ENCODE measurements around the gene HK1. TPM values are rescaled to one million over a fixed set of nuclear protein-coding genes. Genes with fewer than 3 reads are reported as not detected.

Gene HK1
- total RNA-seq, 2 donors from 2014 or later, result 15.8 to 17.1 TPM

DNA sequence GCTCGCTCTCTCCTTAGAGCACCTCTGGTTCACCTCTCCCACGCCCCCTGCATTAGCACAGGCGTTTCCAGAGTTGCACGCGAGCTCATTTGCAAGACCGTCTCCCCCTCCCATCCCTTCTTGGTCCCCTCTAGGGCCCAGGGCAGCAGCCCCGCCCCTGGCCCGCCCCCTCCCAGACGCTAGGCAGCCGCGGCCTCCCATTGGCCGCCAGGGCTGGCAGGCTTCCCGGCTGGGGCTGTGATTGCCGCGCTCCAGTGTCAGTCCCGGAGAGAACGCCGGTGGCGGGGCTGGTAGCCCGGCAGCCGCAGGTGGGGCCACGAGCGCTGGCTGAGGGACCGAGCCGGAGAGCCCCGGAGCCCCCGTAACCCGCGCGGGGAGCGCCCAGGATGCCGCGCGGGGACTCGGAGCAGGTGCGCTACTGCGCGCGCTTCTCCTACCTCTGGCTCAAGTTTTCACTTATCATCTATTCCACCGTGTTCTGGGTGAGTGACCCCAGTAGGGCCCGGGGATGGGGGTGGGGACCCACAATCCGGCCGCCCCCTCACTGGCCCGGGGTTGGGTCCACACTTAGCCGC is 173.0 kb downstream of the HK1 start, which contains the start of gene TSPAN15:
Gene TSPAN15, plus strand, starts transcription at position 257 of the 575 bp plus-strand sequence. Its CDS starts 130 bp downstream, at position 387.
- H3K27ac ChIP-seq, result peak within 1 kb of the TSS; percentile 72 to 87 (median 79)
- WGBS, 2 donors, result 1 to 6% methylated on average over 9 to 35 of the region's 45 CpGs
- intact Hi-C loops (cut with DNase I), result no loop called here
- DNase-seq, result peak; percentile 90 to 95 (median 92)
- H3K27me3 ChIP-seq, result no peaks in the 10 kb centered on the region
- peak within 1 kb of the TSS; percentile 43 to 59 for H3K4me3 ChIP-seq
- peaks cover 36% of the 10 kb centered on the region for H3K4me1 ChIP-seq
- no peaks in the 10 kb centered on the region for H3K36me3 ChIP-seq (replicated peaks in 1 of 2; ENCODE audit: insufficient read depth in 1 of 2, low read depth in 2 of 2)
- peak; percentile 89 for ATAC-seq
- TF ChIP-seq POLR2A (IDR thresholded peaks at IDR 0.05) (peak in 2 of 3 donors; percentile 34 to 57), CTCF (IDR thresholded peaks at IDR 0.05) (no peak)
- H3K9me3 ChIP-seq, result no peaks in the 10 kb centered on the region

Other genes starting within 250 kb of the HK1 start
- gene SRGN, start 190.4 kb upstream of the HK1 start, total RNA-seq, result 10 to 100 TPM; 52.7 to 55.7 TPM
- gene VPS26A, start 154.3 kb upstream of the HK1 start, total RNA-seq, result 10 to 100 TPM; 12.2 to 17.1 TPM
- gene SUPV3L1, start 98.3 kb upstream of the HK1 start, total RNA-seq, result 10 to 100 TPM; 10.9 to 25.1 TPM
- gene HKDC1, start 58.2 kb upstream of the HK1 start, total RNA-seq, result 10 to 100 TPM in 1 of 2 donors, 1 to 10 TPM in 1; 6.7 to 13.5 TPM
- under 1 TPM in 1 of 2 donors, not detected in 1; 0.66 TPM for gene TACR2, start 138.4 kb downstream of the HK1 start, total RNA-seq
- 10 to 100 TPM; 20.0 to 32.0 TPM for gene TSPAN15, start 173.0 kb downstream of the HK1 start, total RNA-seq